Brain microvascular endothelial cell (primary cell): ENCODE measurements around the gene PCYT1A.

Experiments
- DNase-seq: peaks from one replicate; pipeline ENCODE4 v3.0.0-alpha.2; 2020
- H3K27ac ChIP-seq: fragments of 250-450 bp; sonication (Bioruptor Pico); 2 replicates; pipeline ENCODE4 v1.5.1; 2020; ENCODE audit warnings: mild to moderate bottlenecking, moderate library complexity
- H3K27me3 ChIP-seq: fragments of 250-450 bp; sonication (Bioruptor Pico); replicated peaks from 2 replicates; pipeline ENCODE4 v1.5.1; 2020; ENCODE audit warnings: mild to moderate bottlenecking
- H3K36me3 ChIP-seq: fragments of 250-450 bp; sonication (Bioruptor Pico); replicated peaks from 2 replicates; pipeline ENCODE4 v1.5.1; 2020; ENCODE audit warnings: mild to moderate bottlenecking
- H3K4me3 ChIP-seq: 2 replicates; pipeline ENCODE4 v1.5.1; 2011; ENCODE audit warnings: low read depth, mild to moderate bottlenecking, control low read depth, low read length, moderate library complexity
- in situ Hi-C: cut with HindIII; loops from 2 replicates; pipeline ENCODE4 v1.10.0; 2017; ENCODE audit warnings: low sequenced_read_pairs, low pct_ligation_motif_present
- TF ChIP-seq, protein P1 (sequence below): IDR thresholded peaks from 2 replicates; pipeline ENCODE4 v1.5.1; 2011; ENCODE audit warnings: low read depth, mild to moderate bottlenecking, moderate library complexity, low read length, control low read depth, inconsistent platforms; ENCODE audit errors: missing control alignments

PCYT1A gene

DNA sequence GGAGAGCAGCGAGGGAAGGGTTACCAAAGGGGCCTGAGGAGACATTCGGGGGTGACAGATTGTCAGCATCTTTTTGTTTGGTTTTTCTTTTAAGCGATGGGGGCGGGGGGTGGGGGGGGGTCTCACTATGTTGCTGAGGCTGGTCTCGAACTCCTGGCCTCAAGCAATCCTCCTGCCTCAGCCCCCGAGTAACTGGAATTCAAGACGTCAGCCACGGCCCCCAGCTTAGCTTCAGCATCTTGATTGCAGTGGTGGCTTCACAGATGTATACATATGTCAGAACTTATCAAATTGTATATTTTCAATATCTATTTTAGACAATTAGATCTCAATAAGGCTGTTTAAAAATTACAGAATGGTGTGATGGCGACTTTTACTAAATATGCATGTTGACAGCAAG lies 107.2 kb downstream of the PCYT1A start:
- TF ChIP-seq, protein P1, sequence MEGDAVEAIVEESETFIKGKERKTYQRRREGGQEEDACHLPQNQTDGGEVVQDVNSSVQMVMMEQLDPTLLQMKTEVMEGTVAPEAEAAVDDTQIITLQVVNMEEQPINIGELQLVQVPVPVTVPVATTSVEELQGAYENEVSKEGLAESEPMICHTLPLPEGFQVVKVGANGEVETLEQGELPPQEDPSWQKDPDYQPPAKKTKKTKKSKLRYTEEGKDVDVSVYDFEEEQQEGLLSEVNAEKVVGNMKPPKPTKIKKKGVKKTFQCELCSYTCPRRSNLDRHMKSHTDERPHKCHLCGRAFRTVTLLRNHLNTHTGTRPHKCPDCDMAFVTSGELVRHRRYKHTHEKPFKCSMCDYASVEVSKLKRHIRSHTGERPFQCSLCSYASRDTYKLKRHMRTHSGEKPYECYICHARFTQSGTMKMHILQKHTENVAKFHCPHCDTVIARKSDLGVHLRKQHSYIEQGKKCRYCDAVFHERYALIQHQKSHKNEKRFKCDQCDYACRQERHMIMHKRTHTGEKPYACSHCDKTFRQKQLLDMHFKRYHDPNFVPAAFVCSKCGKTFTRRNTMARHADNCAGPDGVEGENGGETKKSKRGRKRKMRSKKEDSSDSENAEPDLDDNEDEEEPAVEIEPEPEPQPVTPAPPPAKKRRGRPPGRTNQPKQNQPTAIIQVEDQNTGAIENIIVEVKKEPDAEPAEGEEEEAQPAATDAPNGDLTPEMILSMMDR, result no peak
- in situ Hi-C loops, result no loop called here
- Histone ChIP-seq H3K27ac (no peak overlapping the region), H3K27me3 (no peaks in the 10 kb centered on the region), H3K4me3 (no peak overlapping the region), H3K36me3 (no peaks in the 10 kb centered on the region)
- no peak for DNase-seq
